ENCODE results near the gene ZNF407. TPM values are rescaled to one million over a fixed set of nuclear protein-coding genes. Genes with fewer than 3 reads are reported as not detected.

The ZNF407 gene
- total and polyA plus RNA-seq, 2 donors: 5.1 to 9.7 TPM

DNA sequence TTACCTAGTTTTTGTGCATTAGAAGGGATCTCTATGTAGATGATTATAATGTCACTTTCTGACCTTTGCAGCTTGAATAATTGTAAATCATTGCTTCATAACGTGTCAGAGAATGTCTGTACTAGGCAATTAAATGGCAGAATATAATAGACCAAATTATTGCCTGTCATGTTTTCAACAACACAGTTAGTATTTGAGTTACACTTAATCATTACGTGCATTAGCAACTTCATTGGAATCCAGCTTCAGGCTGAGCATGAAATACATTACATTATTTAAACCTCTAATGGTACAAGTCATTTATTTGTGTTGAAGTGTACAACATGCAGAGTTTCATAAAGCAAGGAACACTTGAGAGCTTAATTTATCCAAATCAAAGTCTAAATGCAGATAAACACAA is 48.0 kb downstream of the ZNF407 start:
- no peak for DNase-seq (ENCODE audit: low read depth in 6 of 9, low spot score in 9 of 9)
- Histone ChIP-seq H3K4me3 (ENCODE audit: low read length in 2 of 2) (no peak overlapping the region), H3K9me3 (ENCODE audit: control insufficient read depth in 2 of 2, insufficient read depth in 1 of 2, low read length in 1 of 2) (no peaks in the 10 kb centered on the region), H3K4me1 (ENCODE audit: control insufficient read depth in 2 of 2, insufficient read depth in 2 of 2, low read length in 2 of 2) (no peaks in the 10 kb centered on the region), H3K27ac (ENCODE audit: low read depth in 1 of 2, low read length in 1 of 2) (no peak overlapping the region), H3K36me3 (ENCODE audit: control insufficient read depth in 2 of 2, insufficient read depth in 2 of 2, low read length in 1 of 2) (peaks cover 3% of the 10 kb centered on the region in 2 donors), H3K27me3 (ENCODE audit: control insufficient read depth in 2 of 2, insufficient read depth in 1 of 2, low read length in 1 of 2) (no peaks in the 10 kb centered on the region)
- WGBS: 97% methylated on average over 2 of the region's 2 CpGs

DNA sequence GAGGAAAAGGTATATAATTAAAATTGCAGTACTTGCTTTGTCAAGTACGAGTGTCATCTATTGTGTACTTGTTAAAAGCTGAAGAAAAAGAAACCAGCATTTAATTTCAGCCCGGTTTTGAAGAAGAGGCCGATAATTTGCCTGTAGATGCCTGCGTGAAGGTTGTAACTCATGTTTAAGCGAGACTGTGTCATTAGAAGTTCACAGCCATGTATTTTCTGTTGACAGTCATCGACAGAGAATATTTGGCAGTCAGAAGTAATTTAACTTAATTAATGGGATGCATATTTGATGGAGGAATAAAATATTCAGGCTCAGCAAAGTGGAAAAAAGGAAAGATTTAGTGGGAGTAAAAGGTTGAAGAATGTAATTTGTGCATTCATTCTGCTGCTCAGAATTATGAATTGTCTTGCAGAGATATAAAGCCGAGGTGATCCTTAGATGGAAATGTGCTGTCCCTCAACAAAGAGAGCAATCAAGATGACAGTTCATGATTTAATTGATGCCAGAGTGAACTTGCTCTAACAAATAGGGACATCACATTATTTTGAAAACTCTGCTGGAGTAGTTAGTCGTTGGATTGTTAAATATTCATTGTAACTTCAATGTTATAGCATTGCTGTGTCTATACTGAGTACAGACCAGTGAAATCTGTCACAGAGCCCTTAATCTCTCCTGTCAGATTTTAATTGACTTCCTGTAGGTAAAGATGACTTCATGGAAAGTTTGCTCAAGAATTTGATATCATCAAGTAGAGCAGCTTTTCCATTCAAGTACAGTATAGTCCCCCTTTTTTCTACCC is 53.9 kb downstream of the ZNF407 start:
- H3K4me1 ChIP-seq (ENCODE audit: control insufficient read depth in 2 of 2, insufficient read depth in 2 of 2, low read length in 2 of 2): no peaks in the 10 kb centered on the region
- H3K36me3 ChIP-seq (ENCODE audit: control insufficient read depth in 2 of 2, insufficient read depth in 2 of 2, low read length in 1 of 2): peaks cover 0 to 5% of the 10 kb centered on the region in 2 donors
- WGBS: 88% methylated on average over 8 of the region's 8 CpGs
- H3K27ac ChIP-seq (ENCODE audit: low read depth in 1 of 2, low read length in 1 of 2): no peak overlapping the region
- no peak for DNase-seq (ENCODE audit: low read depth in 6 of 9, low spot score in 9 of 9)
- H3K4me3 ChIP-seq (ENCODE audit: low read length in 2 of 2): no peak overlapping the region
- H3K9me3 ChIP-seq (ENCODE audit: control insufficient read depth in 2 of 2, insufficient read depth in 1 of 2, low read length in 1 of 2): no peaks in the 10 kb centered on the region
- H3K27me3 ChIP-seq (ENCODE audit: control insufficient read depth in 2 of 2, insufficient read depth in 1 of 2, low read length in 1 of 2): no peaks in the 10 kb centered on the region

DNA sequence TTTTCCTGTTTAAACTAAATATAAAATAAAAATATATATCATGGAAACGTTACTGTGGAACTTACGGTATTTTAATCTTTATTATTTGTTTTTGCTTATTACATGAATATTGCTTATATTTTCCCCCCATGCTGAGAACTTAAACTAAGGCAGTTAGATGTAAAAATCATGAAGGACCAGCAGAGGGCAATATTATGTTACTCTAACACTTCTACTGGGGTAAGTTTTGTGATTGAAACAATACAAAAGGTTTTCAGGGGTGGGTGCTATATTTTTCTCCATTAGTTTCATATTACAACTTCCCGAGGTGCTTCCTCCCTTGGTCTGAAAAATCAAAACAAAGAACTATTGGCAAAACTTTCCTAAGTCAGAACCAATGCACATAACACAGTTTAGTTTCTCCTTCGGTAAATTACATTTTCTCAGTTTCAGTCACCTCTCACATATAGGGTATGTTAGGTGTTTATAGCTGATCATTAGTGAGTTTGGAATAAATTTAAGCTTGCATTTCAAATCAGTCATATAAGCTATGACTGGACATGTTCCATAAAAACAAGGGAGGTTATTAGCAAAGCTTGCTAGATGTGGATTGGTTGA is 54.8 kb downstream of the ZNF407 start:
- WGBS: 64% methylated on average over 4 of the region's 4 CpGs
- peak in 7 of 9 donors; percentile 19 to 70 (median 35) for DNase-seq (ENCODE audit: low read depth in 6 of 9, low spot score in 9 of 9)

DNA sequence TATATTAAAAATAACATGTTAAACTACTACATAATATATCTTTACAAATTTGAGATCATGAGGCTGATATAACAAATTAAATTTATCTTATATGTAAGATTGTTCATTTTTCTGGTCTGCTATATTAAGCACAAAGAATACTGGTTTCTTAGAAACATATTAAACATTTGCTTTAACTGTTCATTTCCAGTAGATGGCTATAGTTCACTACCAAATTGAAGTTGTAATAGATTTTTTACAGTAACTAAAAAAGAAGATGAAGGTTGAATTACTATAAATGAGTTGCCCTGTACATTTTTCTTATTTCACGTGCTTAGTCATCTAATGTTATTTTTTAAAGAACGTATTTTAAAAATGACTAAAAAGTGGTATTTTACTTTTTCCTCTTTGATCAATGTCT is 57.0 kb downstream of the ZNF407 start:
- Histone ChIP-seq H3K27me3 (ENCODE audit: control insufficient read depth in 2 of 2, insufficient read depth in 1 of 2, low read length in 1 of 2) (no peaks in the 10 kb centered on the region), H3K4me1 (ENCODE audit: control insufficient read depth in 2 of 2, insufficient read depth in 2 of 2, low read length in 2 of 2) (no peaks in the 10 kb centered on the region), H3K27ac (ENCODE audit: low read depth in 1 of 2, low read length in 1 of 2) (no peak overlapping the region), H3K9me3 (ENCODE audit: control insufficient read depth in 2 of 2, insufficient read depth in 1 of 2, low read length in 1 of 2) (no peaks in the 10 kb centered on the region), H3K36me3 (ENCODE audit: control insufficient read depth in 2 of 2, insufficient read depth in 2 of 2, low read length in 1 of 2) (peaks cover 0 to 2% of the 10 kb centered on the region in 2 donors), H3K4me3 (ENCODE audit: low read length in 2 of 2) (no peak overlapping the region)
- no peak for DNase-seq (ENCODE audit: low read depth in 6 of 9, low spot score in 9 of 9)
- WGBS: 90% methylated on average over 2 of the region's 2 CpGs

More for the DNA sequence above, 54.8 kb downstream of the ZNF407 start:
- Histone ChIP-seq H3K27me3 (ENCODE audit: control insufficient read depth in 2 of 2, insufficient read depth in 1 of 2, low read length in 1 of 2) (no peaks in the 10 kb centered on the region), H3K4me1 (ENCODE audit: control insufficient read depth in 2 of 2, insufficient read depth in 2 of 2, low read length in 2 of 2) (no peaks in the 10 kb centered on the region), H3K27ac (ENCODE audit: low read depth in 1 of 2, low read length in 1 of 2) (no peak overlapping the region), H3K36me3 (ENCODE audit: control insufficient read depth in 2 of 2, insufficient read depth in 2 of 2, low read length in 1 of 2) (peaks cover 0 to 5% of the 10 kb centered on the region in 2 donors), H3K9me3 (ENCODE audit: control insufficient read depth in 2 of 2, insufficient read depth in 1 of 2, low read length in 1 of 2) (no peaks in the 10 kb centered on the region), H3K4me3 (ENCODE audit: low read length in 2 of 2) (no peak overlapping the region)

DNA sequence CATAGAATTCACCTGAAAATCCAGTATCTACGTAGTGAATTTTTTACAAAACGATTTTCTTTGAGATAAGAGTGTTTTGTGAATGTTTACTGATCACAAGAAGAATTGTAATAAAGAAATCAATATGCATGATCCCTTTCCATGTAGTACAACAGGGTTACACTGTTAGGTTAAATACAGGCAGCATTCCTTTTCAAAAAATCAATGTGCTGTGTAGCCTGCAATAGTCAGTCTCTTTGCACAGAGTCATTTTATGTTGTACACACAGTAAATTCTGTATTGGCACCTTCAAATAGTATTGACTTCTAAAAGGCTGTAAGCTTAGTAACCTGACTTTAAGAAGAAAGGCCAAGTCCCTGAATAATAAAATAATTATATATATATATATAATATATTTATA is 63.3 kb downstream of the ZNF407 start:
- Histone ChIP-seq H3K4me3 (ENCODE audit: low read length in 2 of 2) (no peak overlapping the region), H3K36me3 (ENCODE audit: control insufficient read depth in 2 of 2, insufficient read depth in 2 of 2, low read length in 1 of 2) (peaks cover 0 to 3% of the 10 kb centered on the region in 2 donors), H3K4me1 (ENCODE audit: control insufficient read depth in 2 of 2, insufficient read depth in 2 of 2, low read length in 2 of 2) (no peaks in the 10 kb centered on the region), H3K27ac (ENCODE audit: low read depth in 1 of 2, low read length in 1 of 2) (no peak overlapping the region), H3K27me3 (ENCODE audit: control insufficient read depth in 2 of 2, insufficient read depth in 1 of 2, low read length in 1 of 2) (no peaks in the 10 kb centered on the region), H3K9me3 (ENCODE audit: control insufficient read depth in 2 of 2, insufficient read depth in 1 of 2, low read length in 1 of 2) (no peaks in the 10 kb centered on the region)
- WGBS: 97% methylated on average over 2 of the region's 2 CpGs
- no peak for DNase-seq (ENCODE audit: low read depth in 6 of 9, low spot score in 9 of 9)

DNA sequence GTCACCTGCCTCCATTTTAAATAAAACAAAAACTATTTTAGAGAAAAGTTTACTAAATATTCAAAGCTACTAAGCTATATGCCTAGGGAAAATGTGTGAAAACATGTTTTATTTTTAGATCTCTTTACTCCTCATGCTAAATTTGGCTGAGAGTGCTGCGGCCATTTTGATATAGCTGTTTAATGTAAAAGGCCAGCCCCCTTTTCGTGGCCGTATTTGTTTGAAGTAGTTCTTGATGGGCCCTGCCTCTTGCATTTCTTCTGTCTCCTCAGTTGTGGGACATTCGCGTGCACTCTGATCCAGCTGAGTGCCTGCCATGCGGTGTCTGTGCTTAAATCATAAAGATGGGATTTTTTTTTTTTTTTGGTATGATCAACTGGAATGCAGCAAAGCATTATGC is 64.0 kb downstream of the ZNF407 start:
- Histone ChIP-seq H3K9me3 (ENCODE audit: control insufficient read depth in 2 of 2, insufficient read depth in 1 of 2, low read length in 1 of 2) (no peaks in the 10 kb centered on the region), H3K4me3 (ENCODE audit: low read length in 2 of 2) (no peak overlapping the region), H3K36me3 (ENCODE audit: control insufficient read depth in 2 of 2, insufficient read depth in 2 of 2, low read length in 1 of 2) (peaks cover 0 to 3% of the 10 kb centered on the region in 2 donors), H3K27me3 (ENCODE audit: control insufficient read depth in 2 of 2, insufficient read depth in 1 of 2, low read length in 1 of 2) (no peaks in the 10 kb centered on the region), H3K27ac (ENCODE audit: low read depth in 1 of 2, low read length in 1 of 2) (no peak overlapping the region), H3K4me1 (ENCODE audit: control insufficient read depth in 2 of 2, insufficient read depth in 2 of 2, low read length in 2 of 2) (no peaks in the 10 kb centered on the region)
- WGBS: 95% methylated on average over 6 of the region's 6 CpGs
- DNase-seq (ENCODE audit: low read depth in 6 of 9, low spot score in 9 of 9): no peak

DNA sequence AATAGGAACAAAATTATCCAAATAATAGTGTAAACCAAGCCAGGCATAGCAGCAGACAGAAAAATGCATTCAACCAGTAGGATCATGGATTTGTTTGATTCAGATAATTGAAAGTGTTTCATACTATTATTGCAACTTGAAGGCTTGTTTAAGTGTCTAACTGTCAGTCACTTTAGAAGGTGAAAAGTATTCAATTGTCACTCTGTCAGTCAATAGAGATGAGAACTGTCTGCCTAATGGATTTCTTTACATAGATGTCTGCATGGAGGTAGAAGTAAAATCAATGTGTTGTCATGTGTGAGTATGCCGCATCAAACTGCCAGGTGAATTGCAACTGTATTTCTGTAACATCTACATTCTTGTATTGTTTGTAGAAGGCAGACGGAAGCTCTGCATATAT is 65.0 kb downstream of the ZNF407 start:
- no peak for DNase-seq (ENCODE audit: low read depth in 6 of 9, low spot score in 9 of 9)
- H3K4me3 ChIP-seq (ENCODE audit: low read length in 2 of 2): no peak overlapping the region
- 47% methylated on average over 2 of the region's 2 CpGs for WGBS
- no peaks in the 10 kb centered on the region for H3K9me3 ChIP-seq (ENCODE audit: control insufficient read depth in 2 of 2, insufficient read depth in 1 of 2, low read length in 1 of 2)
- no peak overlapping the region for H3K27ac ChIP-seq (ENCODE audit: low read depth in 1 of 2, low read length in 1 of 2)
- peaks cover 0 to 3% of the 10 kb centered on the region in 2 donors for H3K36me3 ChIP-seq (ENCODE audit: control insufficient read depth in 2 of 2, insufficient read depth in 2 of 2, low read length in 1 of 2)
- H3K27me3 ChIP-seq (ENCODE audit: control insufficient read depth in 2 of 2, insufficient read depth in 1 of 2, low read length in 1 of 2): no peaks in the 10 kb centered on the region
- H3K4me1 ChIP-seq (ENCODE audit: control insufficient read depth in 2 of 2, insufficient read depth in 2 of 2, low read length in 2 of 2): no peaks in the 10 kb centered on the region

DNA sequence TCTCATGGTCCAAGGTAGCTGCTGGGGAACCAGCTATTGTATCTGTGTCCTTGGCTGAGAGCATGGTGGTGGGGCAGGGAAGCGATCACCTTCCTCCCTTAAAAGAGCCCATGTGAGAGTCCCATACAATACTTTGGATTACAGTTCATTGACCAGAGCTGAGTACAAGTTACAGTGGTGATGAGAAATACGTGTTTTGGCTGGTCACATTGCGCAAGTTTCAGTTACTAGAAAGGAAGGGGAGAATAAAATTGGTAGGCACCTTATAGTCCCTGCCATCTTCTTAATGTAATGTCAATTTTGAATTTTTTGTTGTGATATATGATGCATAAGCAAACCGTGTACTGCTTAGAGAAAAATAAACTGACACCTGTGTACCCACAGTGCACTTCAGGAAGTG is 67.7 kb downstream of the ZNF407 start:
- Histone ChIP-seq H3K27ac (ENCODE audit: low read depth in 1 of 2, low read length in 1 of 2) (no peak overlapping the region), H3K9me3 (ENCODE audit: control insufficient read depth in 2 of 2, insufficient read depth in 1 of 2, low read length in 1 of 2) (no peaks in the 10 kb centered on the region), H3K27me3 (ENCODE audit: control insufficient read depth in 2 of 2, insufficient read depth in 1 of 2, low read length in 1 of 2) (no peaks in the 10 kb centered on the region), H3K4me1 (ENCODE audit: control insufficient read depth in 2 of 2, insufficient read depth in 2 of 2, low read length in 2 of 2) (no peaks in the 10 kb centered on the region), H3K36me3 (ENCODE audit: control insufficient read depth in 2 of 2, insufficient read depth in 2 of 2, low read length in 1 of 2) (peaks cover 0 to 3% of the 10 kb centered on the region in 2 donors), H3K4me3 (ENCODE audit: low read length in 2 of 2) (no peak overlapping the region)
- 98% methylated on average over 4 of the region's 4 CpGs for WGBS
- DNase-seq (ENCODE audit: low read depth in 6 of 9, low spot score in 9 of 9): no peak

DNA sequence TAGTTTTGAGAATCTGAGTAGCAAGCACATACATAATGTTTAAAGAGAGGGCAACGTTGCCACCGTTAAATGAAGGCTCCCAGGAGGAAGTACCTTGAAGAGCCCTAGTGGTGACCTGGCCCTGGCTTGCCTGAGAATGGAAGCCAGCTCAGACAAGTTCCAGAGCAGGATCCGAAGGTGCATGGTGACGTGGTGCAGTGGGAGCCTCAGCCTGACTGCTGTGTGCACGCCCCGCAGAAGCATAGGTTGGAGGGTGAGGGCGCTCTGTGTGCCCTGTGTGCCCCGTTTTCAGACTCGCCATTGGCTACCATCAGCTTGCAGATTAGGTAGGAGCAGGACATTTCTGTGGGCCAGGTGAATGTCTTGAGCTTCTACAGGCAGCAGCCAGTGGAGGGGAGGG is 68.2 kb downstream of the ZNF407 start:
- Histone ChIP-seq H3K27ac (ENCODE audit: low read depth in 1 of 2, low read length in 1 of 2) (no peak overlapping the region), H3K4me3 (ENCODE audit: low read length in 2 of 2) (no peak overlapping the region), H3K36me3 (ENCODE audit: control insufficient read depth in 2 of 2, insufficient read depth in 2 of 2, low read length in 1 of 2) (peaks cover 0 to 3% of the 10 kb centered on the region in 2 donors), H3K4me1 (ENCODE audit: control insufficient read depth in 2 of 2, insufficient read depth in 2 of 2, low read length in 2 of 2) (no peaks in the 10 kb centered on the region), H3K27me3 (ENCODE audit: control insufficient read depth in 2 of 2, insufficient read depth in 1 of 2, low read length in 1 of 2) (no peaks in the 10 kb centered on the region), H3K9me3 (ENCODE audit: control insufficient read depth in 2 of 2, insufficient read depth in 1 of 2, low read length in 1 of 2) (no peaks in the 10 kb centered on the region)
- WGBS: 97% methylated on average over 9 of the region's 9 CpGs
- DNase-seq (ENCODE audit: low read depth in 6 of 9, low spot score in 9 of 9): no peak

Measured in thymus (tissue), 11 donors.